CD4-positive, alpha-beta memory T cell (primary cell): ENCODE measurements around the gene SGK1. TPM values are rescaled to one million over a fixed set of nuclear protein-coding genes. Genes with fewer than 3 reads are reported as not detected.

Source experiments
- CTCF ChIA-PET: fragments of 350-600 bp; sonication (Branson Sonifier 250); formaldehyde crosslinking; loops from one replicate; lab custom pipeline; 2021; ENCODE audit warnings: inconsistent platforms; ENCODE audit not compliant: partially characterized antibody; lab: Charles Lee
- POLR2A ChIA-PET: fragments of 350-600 bp; sonication (Branson Sonifier 250); formaldehyde crosslinking; loops from one replicate; lab custom pipeline; 2021; ENCODE audit not compliant: partially characterized antibody; lab: Charles Lee
- DNase-seq, 5 donors: peaks; one replicate each; pipeline versions ENCODE4 v3.0.0 to v3.0.0-alpha.2; 2020 to 2022; ENCODE audit warnings: mixed read lengths in 1 of 5
- H3K27ac ChIP-seq: one replicate; pipeline ENCODE4 v1.7.0; 2013; ENCODE audit warnings: low read depth, low read length
- H3K27me3 ChIP-seq: 2 replicates; pipeline ENCODE4 v1.7.0; 2013; ENCODE audit warnings: mild to moderate bottlenecking, low read length, moderate library complexity; ENCODE audit not compliant: insufficient read depth
- H3K36me3 ChIP-seq: 2 replicates; pipeline ENCODE4 v1.7.0; 2013; ENCODE audit warnings: mild to moderate bottlenecking, low read length, moderate library complexity; ENCODE audit not compliant: insufficient read depth
- H3K4me1 ChIP-seq: 2 replicates; pipeline ENCODE4 v1.7.0; 2013; ENCODE audit warnings: mild to moderate bottlenecking, low read length, moderate library complexity; ENCODE audit not compliant: insufficient read depth
- H3K4me3 ChIP-seq, 2 donors: one replicate each; pipeline ENCODE4 v1.7.0; 2013; ENCODE audit warnings: low read length in 2 of 2, mild to moderate bottlenecking in 1 of 2
- H3K9me3 ChIP-seq, 2 donors: one replicate each; pipeline ENCODE4 v1.7.0; 2013; ENCODE audit warnings: low read length in 2 of 2, control low read depth in 1 of 2; ENCODE audit not compliant: control insufficient read depth in 1 of 2
- H3K27ac Mint-ChIP-seq, 7 donors: one replicate each; pipeline ENCODE4 v1.8.0; 2020 to 2021; ENCODE audit warnings: mixed read lengths in 7 of 7, mild to moderate bottlenecking in 6 of 7, inconsistent platforms in 3 of 7, moderate library complexity in 3 of 7
- H3K27me3 Mint-ChIP-seq, 2 donors: one replicate each; pipeline ENCODE4 v1.8.0; 2020 to 2021; ENCODE audit warnings: mixed read lengths in 2 of 2
- H3K36me3 Mint-ChIP-seq, 2 donors: one replicate each; pipeline ENCODE4 v1.8.0; 2020 to 2021; ENCODE audit warnings: mixed read lengths in 2 of 2, inconsistent platforms in 1 of 2, mild to moderate bottlenecking in 1 of 2
- H3K4me1 Mint-ChIP-seq, 4 donors: one replicate each; pipeline ENCODE4 v1.8.0; 2020 to 2021; ENCODE audit warnings: mixed read lengths in 4 of 4, mild to moderate bottlenecking in 1 of 4
- H3K4me3 Mint-ChIP-seq, 8 donors: one replicate each; pipeline ENCODE4 v1.8.0; 2020 to 2021; ENCODE audit warnings: mixed read lengths in 8 of 8, mild to moderate bottlenecking in 7 of 8, moderate library complexity in 6 of 8, inconsistent platforms in 3 of 8
- H3K9me3 Mint-ChIP-seq, 8 donors: one replicate each; pipeline ENCODE4 v1.8.0; 2020 to 2021; ENCODE audit warnings: mixed read lengths in 8 of 8, mild to moderate bottlenecking in 5 of 8, inconsistent platforms in 3 of 8, moderate library complexity in 1 of 8
- intact Hi-C: fragments of 100-400 bp; cut with micrococcal nuclease; formaldehyde crosslinking; loops from one replicate; pipeline ENCODE4 v1.15.1; 2023
- polyA plus RNA-seq, 2 donors: library from polyadenylated mRNA; unstranded; fragments of 300-500 nt; fragmentation: Illumina TruSeq; gene quantifications; one replicate each; pipeline ENCODE4 v1.2.3, GENCODE V29; 2021
- total RNA-seq, 2 experiments: library from RNA; stranded (reverse); gene quantifications; one replicate each; pipeline ENCODE4 v1.2.3, GENCODE V29; 2021

The SGK1 gene
- total and polyA plus RNA-seq, 4 experiments from 2014 or later: 5.8 to 46.9 (median 15.1) TPM

DNA sequence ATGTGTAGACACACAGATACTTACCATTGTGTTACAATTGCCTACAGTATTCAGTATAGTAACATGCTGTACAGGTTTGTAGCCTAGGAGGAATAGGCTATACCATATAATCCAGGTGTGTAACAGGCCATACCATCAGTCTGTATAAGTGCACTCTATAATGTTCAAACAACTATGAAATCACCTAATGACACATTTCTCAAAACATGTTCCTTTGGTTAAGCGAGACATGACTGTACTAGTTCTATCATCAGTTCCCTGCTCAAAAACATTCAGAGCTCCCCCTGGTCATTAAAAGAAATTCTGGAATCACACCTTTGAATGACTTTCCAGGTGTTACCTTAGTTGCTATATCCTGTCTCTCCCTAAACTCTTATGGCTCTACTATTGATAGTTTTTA lies 195.1 kb downstream of the SGK1 start:
- H3K36me3 Mint-ChIP-seq: no peaks in the 10 kb centered on the region
- peaks cover 0 to 3% (median 3%) of the 10 kb centered on the region in 4 donors for H3K4me1 Mint-ChIP-seq
- H3K4me3 Mint-ChIP-seq: no peak overlapping the region
- no peak overlapping the region for H3K27ac Mint-ChIP-seq
- DNase-seq: no peak
- Histone ChIP-seq H3K4me1 (no peaks in the 10 kb centered on the region), H3K27me3 (no peaks in the 10 kb centered on the region), H3K9me3 (no peaks in the 10 kb centered on the region), H3K36me3 (no peaks in the 10 kb centered on the region), H3K4me3 (no peak overlapping the region), H3K27ac (no peak overlapping the region)
- ChIA-PET CTCF (interaction anchor here (0.9 to 6.3 kb wide), 17 partner anchors 11 to 826 kb away, joined by 3 to 100 read pairs (median 6); no protein-coding TSS in a partner anchor), POLR2A (no interaction called here)
- no peaks in the 10 kb centered on the region for H3K27me3 Mint-ChIP-seq
- H3K9me3 Mint-ChIP-seq: peaks cover 0 to 4% (median 0%) of the 10 kb centered on the region in 8 donors
- intact Hi-C loops: loop anchor here (1.0 kb wide), 3 partner anchors 701 to 818 kb away; no protein-coding TSS in a partner anchor

DNA sequence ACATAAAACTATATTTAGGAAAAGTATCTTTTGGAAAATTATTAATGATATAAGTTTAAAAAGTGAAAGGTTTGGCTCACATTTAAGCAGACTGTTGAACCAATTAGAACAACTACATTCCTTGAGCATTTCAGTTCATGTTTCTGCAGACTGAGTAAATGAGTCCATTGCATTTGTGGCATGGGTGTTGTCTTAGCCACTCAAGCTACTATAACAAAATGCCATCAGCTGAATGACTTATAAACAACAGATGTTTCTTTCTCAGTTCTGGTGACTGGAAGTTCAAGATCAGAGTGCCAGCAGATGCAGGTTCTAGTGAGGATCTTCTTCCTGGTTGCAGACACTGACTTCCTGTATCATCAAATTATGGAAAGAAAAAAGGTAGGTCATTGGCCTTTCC lies 198.4 kb downstream of the SGK1 start:
- Mint-ChIP-seq H3K9me3 (peaks cover 0 to 4% (median 0%) of the 10 kb centered on the region in 8 donors), H3K4me1 (peaks cover 0 to 3% (median 3%) of the 10 kb centered on the region in 4 donors), H3K36me3 (no peaks in the 10 kb centered on the region), H3K4me3 (no peak overlapping the region), H3K27me3 (peaks cover 0 to 5% of the 10 kb centered on the region in 2 donors), H3K27ac (no peak overlapping the region)
- H3K9me3 ChIP-seq: no peaks in the 10 kb centered on the region
- H3K4me3 ChIP-seq: no peak overlapping the region
- no peaks in the 10 kb centered on the region for H3K4me1 ChIP-seq
- POLR2A ChIA-PET: no interaction called here
- CTCF ChIA-PET: interaction anchor here (6.3 kb wide), 1 partner anchor 820 kb away, joined by 100 read pairs; no protein-coding TSS in a partner anchor
- intact Hi-C loops: no loop called here
- DNase-seq: no peak
- H3K27ac ChIP-seq: no peak overlapping the region
- H3K27me3 ChIP-seq: no peaks in the 10 kb centered on the region
- no peaks in the 10 kb centered on the region for H3K36me3 ChIP-seq
